Measurements from ENCODE around the gene STRN4.

DNA sequence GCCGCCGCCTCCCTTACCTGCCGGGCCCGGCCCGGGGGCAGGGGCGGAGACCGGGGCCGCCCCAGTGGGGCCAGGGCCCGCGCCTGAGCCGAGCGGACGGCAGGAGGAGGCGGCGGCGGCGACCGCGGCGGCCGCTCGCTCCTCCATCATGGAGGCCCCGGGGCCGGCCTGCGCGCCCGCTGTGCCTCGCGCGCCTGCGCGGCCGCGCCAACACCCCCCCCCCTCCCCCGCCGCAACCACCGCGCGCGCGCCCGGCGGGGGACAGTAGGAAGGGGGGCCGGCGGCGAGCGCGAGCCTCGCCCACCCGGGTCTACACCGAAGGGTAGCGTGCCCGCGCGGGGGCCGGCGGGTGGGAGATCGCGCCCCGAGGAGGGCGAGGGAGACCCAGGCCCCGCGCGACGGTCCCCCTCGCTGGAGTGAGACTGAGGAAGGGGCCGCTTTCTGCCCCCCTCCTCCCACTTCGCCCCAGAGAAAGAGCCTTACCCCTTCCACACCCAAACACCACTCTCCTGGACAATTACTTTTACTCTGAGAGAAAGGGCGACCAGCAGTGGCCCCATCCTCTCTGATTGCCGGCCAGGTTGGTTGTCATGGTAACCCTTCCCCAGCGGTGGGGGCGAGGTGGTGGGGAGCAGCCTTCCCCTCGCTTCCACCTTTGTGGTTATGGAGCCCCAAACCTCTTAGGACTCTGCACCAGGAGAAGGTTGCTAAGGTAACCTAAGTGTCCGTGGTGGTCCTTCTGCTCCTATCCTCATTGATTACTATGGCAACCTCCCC, at the start of gene STRN4:
- TF ChIP-seq, protein P1, sequence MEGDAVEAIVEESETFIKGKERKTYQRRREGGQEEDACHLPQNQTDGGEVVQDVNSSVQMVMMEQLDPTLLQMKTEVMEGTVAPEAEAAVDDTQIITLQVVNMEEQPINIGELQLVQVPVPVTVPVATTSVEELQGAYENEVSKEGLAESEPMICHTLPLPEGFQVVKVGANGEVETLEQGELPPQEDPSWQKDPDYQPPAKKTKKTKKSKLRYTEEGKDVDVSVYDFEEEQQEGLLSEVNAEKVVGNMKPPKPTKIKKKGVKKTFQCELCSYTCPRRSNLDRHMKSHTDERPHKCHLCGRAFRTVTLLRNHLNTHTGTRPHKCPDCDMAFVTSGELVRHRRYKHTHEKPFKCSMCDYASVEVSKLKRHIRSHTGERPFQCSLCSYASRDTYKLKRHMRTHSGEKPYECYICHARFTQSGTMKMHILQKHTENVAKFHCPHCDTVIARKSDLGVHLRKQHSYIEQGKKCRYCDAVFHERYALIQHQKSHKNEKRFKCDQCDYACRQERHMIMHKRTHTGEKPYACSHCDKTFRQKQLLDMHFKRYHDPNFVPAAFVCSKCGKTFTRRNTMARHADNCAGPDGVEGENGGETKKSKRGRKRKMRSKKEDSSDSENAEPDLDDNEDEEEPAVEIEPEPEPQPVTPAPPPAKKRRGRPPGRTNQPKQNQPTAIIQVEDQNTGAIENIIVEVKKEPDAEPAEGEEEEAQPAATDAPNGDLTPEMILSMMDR (IDR thresholded peaks at IDR 0.05; ENCODE audit: extremely low read depth in 1 of 2, insufficient read depth in 1 of 2, low read depth in 1 of 2, low read length in 2 of 2), result no peak
- TF ChIP-seq JUN (IDR thresholded peaks at IDR 0.05; ENCODE audit: borderline replicate concordance, insufficient read depth, insufficient read length, low read depth), result no peak
- no peak for TF ChIP-seq POLR2AphosphoS5 (IDR thresholded peaks at IDR 0.05; ENCODE audit: insufficient read depth, low read depth, low read length)
- TF ChIP-seq EZH2 (IDR thresholded peaks at IDR 0.05; ENCODE audit: borderline replicate concordance, low read depth, low read length, severe bottlenecking), result no peak
